ENCODE measurements around the gene PISD. TPM values are rescaled to one million over a fixed set of nuclear protein-coding genes. Genes with fewer than 3 reads are reported as not detected.

Gene PISD
- polyA plus RNA-seq, 1 donor: 21.8 TPM

- DNase-seq: peak; percentile 42
These were observed 36.2 kb downstream of the PISD start for GRCh38 chr22:31625661-31626426.

DNA sequence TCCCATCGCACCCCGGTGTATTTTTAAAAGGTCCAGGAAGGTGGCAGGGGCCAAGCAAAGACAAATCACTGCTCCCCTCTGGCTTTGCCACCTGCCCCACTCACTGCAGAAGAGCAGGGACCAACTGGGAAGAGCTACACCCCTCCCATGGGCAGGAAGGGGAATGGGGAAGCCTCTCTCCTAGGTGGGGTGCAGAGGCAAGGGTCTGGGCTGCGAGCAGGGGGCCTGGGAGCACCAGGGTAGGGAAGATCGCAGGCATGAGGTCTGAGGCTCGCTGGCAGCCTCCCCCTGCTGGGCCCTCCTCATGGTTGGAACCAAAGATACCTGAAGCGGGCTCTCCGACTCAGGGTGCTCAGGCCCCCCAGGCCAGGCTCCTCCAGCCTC lies 36.8 kb downstream of the PISD start:
- DNase-seq: no peak

GRCh38 chr22:31623592-31624304 lies 38.3 kb downstream of the PISD start:
- no peak for DNase-seq

DNA sequence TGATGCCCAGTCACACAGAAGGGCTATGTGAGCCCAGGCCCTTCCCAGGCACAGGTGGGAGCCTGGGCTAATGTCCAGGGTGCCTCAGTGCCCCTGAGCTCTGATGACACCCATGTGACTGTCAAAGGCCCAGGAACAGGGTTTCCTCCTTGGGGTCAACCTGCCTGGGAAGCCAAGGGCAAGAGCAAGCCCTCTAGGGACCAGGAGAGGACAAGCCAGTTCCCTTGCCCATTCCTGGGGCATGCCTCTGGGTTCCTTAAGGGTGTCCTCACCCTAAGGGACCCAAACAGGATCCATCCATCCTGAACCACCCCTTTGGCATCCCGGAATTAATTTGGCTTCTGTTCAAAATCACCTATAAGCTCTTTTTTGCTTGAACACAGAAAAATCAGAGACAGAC lies 39.0 kb downstream of the PISD start:
- no peak for DNase-seq

DNA sequence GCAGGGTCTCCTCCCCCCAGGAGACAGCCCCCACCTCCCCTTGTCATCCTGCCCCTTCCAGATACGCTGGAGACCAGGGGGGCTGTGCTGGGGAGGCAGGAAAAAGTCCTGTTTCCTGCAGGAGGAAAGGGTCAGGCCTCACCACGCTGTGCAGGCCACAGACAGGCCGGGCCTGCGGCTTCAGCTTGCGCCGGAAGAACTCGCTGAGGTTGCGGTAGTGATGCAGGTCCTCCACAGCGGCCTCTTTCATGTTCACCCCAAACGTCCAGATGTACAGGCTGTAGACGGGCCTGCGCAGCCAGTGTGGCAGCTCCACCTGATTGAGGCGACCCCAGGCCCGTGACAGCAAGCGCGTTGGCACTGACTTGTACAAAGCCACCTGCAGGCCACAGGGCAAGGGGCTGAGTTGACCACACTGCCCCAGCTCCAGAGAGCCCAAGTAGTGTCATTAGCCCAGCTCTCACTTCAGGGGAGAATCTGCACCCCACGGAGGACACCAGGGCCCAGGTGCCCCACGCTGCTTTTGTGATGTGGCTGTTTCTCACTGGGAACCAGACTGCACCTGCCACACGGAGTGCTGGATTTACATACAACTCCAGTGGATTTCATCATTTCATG lies 40.4 kb downstream of the PISD start:
- no peak for DNase-seq

- no peak for DNase-seq
These were observed 41.1 kb downstream of the PISD start for GRCh38 chr22:31620756-31621480.

GRCh38 chr22:31619611-31620300 lies 42.3 kb downstream of the PISD start:
- DNase-seq: no peak

- no peak for DNase-seq
These were observed 43.4 kb downstream of the PISD start for GRCh38 chr22:31618471-31619176.

DNA sequence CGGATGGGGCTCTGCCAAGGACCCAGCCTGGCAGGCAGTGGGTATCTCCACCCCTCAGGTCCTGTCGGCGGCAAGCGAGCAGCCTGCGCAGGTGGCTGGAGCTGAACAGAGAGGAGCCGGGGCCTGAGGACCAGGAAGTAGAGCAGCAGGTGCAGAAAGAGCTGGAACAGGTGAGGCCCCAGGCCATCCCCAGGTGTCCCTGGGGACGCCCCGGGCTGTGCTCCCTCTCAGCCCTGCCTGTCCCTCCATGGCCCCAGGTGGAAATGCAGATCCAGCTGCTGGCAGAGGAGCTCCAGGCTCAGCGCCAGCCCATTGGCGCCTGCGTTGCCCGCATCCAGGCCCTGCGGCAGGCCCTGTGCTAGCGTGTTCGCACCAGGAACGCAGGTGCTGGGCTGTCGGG lies 44.0 kb downstream of the PISD start:
- DNase-seq: no peak

DNA sequence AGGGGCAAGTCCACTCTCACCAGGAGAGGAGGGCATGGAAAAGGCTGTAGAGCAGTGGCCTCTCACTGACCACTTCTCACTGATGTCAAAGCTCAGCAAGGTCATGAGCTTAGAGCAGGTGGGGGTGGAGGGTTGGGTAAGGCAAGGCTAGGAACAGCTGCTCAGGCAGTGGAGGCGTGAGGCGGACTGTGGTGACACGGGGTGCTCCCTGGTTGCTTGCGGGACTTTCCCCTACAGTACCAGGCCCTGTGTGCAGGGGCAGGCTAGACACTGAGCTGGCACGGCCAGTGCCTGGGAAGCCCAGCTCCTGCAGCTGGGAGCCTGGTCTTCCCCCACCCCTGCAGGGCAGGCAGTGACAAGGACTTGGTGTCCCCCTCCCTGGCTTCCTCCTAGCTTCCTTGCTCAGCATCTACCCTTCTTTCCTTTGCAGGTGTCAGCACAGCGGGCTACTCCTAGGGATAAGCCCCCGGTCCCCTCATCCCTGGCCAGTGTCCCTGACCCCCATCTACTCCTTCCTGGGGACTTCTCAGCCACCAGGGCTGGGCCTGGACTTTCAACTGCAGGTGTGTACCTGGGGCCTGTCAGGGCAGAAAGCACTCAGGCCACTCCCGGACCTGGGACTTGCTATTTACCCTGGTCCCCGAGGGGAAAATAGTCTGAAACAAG lies 45.6 kb downstream of the PISD start:
- DNase-seq: no peak

DNA sequence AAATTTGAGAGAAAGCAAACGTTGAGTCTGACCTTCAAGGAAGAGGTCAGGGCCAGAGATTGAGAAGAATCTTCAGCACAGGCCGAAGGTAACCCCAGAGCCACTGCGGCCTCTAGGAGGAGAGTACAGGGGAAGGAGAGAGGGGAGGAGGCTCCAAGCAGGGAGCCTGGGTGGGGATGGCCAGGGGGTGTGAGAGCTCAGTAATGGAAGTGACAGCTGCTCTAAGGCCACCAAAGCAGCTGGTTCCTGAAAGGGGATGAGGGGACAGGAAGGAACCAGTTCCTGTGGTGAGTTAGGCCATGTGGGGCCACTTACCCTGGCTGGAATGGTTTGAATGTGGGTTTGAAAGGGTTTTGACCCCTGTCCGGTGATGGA lies 46.1 kb downstream of the PISD start:
- no peak for DNase-seq

- DNase-seq: no peak
These were observed 46.5 kb downstream of the PISD start for GRCh38 chr22:31615491-31615860.

DNA sequence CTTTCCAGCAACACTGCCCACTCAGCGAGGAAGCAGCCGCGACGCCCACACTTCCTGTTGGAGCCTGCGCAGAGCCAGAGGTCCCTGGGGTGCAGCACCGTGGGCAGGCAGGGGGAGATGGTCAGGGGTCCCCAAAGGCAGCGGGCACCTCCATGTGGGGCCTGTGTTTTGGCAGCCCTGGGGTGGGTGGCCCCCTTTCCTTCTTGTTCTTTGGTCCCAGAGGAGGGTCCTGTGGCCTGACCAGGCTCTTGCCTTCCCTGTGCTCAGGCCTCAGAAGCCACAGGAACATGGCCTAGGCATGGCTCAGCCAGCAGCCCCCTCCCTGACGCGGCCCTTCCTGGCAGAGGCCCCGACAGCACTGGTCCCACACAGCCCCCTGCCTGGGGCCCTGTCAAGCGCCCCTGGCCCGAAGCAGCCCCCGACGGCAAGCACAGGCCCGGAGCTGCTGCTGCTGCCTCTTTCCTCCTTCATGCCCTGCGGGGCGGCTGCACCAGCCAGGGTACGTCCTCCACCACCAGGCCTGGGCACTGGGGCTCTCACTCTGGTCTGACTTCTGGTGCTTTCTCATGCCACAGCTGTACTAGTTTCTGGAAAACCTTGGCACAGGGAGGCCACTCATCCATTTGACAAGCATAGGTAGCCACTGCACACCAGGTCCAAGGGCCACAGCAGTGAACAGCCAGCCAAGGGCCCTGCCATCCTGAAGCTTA lies 47.1 kb downstream of the PISD start:
- DNase-seq: no peak

GRCh38 chr22:31613904-31614296 lies 48.1 kb downstream of the PISD start:
- DNase-seq: no peak

GRCh38 chr22:31613286-31613903 lies 48.6 kb downstream of the PISD start:
- DNase-seq: no peak

- DNase-seq: no peak
These were observed 49.1 kb downstream of the PISD start for GRCh38 chr22:31612891-31613285.

- no peak for DNase-seq
These were observed 50.8 kb downstream of the PISD start for GRCh38 chr22:31611061-31611760.

DNA sequence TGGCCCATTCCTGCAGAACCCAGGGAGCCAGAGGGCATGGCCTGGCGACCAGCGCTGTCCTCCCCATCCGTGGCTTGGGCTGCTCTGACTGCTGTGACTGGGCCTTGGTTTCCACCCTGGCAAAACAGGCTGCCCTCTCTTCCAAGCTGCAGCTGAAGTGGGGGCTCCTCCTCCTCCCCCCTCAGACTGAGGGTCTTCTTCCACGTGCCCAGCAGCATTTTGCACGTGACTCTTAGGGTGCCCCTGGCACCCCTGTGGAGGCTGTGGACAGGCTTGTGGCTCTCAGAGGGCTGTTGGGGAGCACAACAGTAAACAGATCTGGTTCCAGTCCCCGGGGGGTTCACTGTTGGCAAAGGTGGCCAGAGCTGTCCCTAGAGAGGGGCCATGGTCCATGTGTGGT lies 51.4 kb downstream of the PISD start:
- no peak for DNase-seq

- DNase-seq: no peak
These were observed 52.3 kb downstream of the PISD start for GRCh38 chr22:31609716-31610115.

DNA sequence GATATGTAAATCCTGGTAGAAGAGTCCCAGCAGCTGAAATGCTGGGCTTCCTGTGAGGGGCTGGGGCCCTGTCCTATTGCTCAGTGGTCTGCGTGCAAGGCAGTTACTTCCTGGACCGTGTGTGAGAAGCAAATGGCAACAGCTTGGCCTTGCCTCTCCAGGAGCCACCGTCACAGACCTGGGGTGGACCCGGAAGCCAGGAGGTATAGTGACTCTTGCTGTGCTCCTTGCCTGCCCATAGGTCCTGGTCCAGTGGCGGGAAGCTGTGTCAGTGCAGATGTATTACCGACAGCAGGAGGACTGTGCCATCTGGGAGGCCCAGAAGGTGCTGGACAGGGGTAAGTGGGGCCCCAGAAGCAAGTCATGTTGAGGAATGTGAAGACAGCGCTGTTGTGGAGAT lies 54.3 kb downstream of the PISD start:
- DNase-seq: no peak
